ENCODE results near the gene ETV6. TPM values are rescaled to one million over a fixed set of nuclear protein-coding genes. Genes with fewer than 3 reads are reported as not detected.

Gene ETV6
- total RNA-seq, 2 donors from 2014 or later, result 41.4 to 58.4 TPM

DNA sequence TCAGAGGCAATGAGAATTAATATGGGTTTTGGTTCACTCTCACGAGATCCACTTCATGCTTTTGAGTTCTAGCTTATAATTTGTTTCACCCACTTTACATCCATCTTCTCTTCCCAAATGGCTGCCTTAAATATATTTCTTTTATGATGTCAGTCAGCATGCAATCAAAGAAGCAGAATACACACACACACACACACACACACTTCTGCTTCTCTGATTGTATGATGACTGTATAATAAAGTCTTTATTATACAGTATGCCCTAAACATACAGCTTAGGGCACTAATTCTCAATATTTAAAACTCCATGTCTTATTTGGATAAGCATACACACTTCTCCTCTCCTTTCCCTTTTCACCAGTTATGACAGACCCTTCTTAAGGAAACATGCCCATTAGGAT, 6.7 kb upstream of the ETV6 start:
- Histone ChIP-seq H3K4me3 (no peak overlapping the region), H3K4me1 (ENCODE audit: control insufficient read depth in 1 of 2, low read depth in 2 of 2) (no peaks in the 10 kb centered on the region), H3K27me3 (replicated peaks; ENCODE audit: insufficient read depth) (no peaks in the 10 kb centered on the region), H3K36me3 (no peaks in the 10 kb centered on the region), H3K9me3 (no peaks in the 10 kb centered on the region), H3K27ac (no peak overlapping the region)
- TF ChIP-seq, protein P1, sequence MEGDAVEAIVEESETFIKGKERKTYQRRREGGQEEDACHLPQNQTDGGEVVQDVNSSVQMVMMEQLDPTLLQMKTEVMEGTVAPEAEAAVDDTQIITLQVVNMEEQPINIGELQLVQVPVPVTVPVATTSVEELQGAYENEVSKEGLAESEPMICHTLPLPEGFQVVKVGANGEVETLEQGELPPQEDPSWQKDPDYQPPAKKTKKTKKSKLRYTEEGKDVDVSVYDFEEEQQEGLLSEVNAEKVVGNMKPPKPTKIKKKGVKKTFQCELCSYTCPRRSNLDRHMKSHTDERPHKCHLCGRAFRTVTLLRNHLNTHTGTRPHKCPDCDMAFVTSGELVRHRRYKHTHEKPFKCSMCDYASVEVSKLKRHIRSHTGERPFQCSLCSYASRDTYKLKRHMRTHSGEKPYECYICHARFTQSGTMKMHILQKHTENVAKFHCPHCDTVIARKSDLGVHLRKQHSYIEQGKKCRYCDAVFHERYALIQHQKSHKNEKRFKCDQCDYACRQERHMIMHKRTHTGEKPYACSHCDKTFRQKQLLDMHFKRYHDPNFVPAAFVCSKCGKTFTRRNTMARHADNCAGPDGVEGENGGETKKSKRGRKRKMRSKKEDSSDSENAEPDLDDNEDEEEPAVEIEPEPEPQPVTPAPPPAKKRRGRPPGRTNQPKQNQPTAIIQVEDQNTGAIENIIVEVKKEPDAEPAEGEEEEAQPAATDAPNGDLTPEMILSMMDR (IDR thresholded peaks at IDR 0.05), result no peak
- ATAC-seq (ENCODE audit: insufficient number of reproducible peaks, low FRiP score, low read depth), result no peak
- DNase-seq (ENCODE audit: low spot score), result no peak

DNA sequence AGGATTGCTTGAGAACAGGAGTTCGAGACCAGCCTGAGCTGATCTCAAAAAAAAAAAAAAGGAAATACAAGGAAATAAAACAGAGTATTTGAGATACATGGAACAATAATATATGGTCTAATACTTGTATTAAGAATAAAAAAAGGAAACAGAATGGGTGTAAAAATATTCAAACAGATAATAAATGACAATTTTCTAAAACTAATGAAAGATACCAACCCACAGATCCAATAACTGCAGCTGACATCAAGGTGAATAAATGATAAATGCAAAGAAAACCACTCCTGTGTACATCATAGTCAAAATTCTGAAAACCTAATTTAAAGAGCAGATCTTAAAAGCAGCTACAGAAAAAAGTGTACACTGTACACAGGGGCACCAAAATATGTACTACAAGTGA, 4.1 kb upstream of the ETV6 start:
- no peak for DNase-seq (ENCODE audit: low spot score)
- H3K4me3 ChIP-seq, result no peak overlapping the region
- no peaks in the 10 kb centered on the region for H3K9me3 ChIP-seq
- no peaks in the 10 kb centered on the region for H3K27me3 ChIP-seq (replicated peaks; ENCODE audit: insufficient read depth)
- ATAC-seq (ENCODE audit: insufficient number of reproducible peaks, low FRiP score, low read depth), result no peak
- TF ChIP-seq, protein P1 (IDR thresholded peaks at IDR 0.05), result no peak
- H3K27ac ChIP-seq, result no peak overlapping the region
- no peaks in the 10 kb centered on the region for H3K36me3 ChIP-seq
- no peaks in the 10 kb centered on the region for H3K4me1 ChIP-seq (ENCODE audit: control insufficient read depth in 1 of 2, low read depth in 2 of 2)

DNA sequence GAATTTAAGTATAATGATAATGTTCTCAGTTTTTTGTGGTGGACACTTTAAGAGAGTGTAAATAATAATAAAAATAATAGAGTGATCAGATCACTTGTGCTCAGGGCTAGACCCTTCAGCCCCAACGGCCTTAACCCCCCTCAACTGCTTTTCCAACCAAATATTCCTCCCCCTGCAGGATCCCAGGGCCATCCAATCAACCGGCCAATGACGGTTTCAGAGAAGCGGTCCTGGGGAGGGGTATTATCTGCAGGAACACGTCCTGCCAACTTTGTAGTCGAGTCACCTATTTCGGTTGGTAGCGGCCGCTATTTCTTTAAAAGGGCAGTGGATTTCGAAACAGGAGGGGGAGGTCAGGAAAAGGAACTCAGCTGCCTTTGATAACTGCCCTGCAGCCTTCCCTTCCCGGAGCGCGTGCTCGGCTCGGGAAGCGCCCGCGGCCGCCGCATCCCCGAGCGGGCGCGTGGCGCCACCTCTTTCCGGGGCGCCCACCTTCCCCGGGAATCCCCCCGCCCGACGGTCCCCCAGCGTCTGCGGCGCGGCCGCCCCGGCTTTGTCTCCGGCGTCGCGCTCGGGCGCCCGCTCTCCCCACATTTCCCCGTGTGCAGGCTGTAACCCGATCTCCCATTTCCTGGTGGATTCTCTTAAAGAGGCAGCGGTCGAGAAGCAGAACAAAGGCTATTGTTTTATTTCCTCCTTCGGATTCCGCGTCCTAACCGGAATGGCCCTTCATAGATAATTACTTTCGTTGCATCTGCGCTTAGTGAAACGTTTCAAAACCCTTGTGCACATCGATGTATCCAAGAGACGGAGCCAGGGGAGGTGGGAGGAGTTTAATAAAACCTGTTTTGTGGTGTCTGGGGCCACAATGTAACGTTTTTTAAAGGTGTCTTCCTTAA, 711 bp upstream of the ETV6 start:
- Histone ChIP-seq H3K27me3 (replicated peaks; ENCODE audit: insufficient read depth) (no peaks in the 10 kb centered on the region), H3K9me3 (no peaks in the 10 kb centered on the region), H3K27ac (peak overlapping the region; percentile 93 to 98), H3K36me3 (no peaks in the 10 kb centered on the region), H3K4me1 (ENCODE audit: control insufficient read depth in 1 of 2, low read depth in 2 of 2) (peaks cover 6 to 14% of the 10 kb centered on the region in 2 donors), H3K4me3 (peak overlapping the region; percentile 97)
- TF ChIP-seq, protein P1 (IDR thresholded peaks at IDR 0.05), result no peak
- DNase-seq (ENCODE audit: low spot score) (peak; percentile 25), ATAC-seq (ENCODE audit: insufficient number of reproducible peaks, low FRiP score, low read depth) (peak; percentile 33)

DNA sequence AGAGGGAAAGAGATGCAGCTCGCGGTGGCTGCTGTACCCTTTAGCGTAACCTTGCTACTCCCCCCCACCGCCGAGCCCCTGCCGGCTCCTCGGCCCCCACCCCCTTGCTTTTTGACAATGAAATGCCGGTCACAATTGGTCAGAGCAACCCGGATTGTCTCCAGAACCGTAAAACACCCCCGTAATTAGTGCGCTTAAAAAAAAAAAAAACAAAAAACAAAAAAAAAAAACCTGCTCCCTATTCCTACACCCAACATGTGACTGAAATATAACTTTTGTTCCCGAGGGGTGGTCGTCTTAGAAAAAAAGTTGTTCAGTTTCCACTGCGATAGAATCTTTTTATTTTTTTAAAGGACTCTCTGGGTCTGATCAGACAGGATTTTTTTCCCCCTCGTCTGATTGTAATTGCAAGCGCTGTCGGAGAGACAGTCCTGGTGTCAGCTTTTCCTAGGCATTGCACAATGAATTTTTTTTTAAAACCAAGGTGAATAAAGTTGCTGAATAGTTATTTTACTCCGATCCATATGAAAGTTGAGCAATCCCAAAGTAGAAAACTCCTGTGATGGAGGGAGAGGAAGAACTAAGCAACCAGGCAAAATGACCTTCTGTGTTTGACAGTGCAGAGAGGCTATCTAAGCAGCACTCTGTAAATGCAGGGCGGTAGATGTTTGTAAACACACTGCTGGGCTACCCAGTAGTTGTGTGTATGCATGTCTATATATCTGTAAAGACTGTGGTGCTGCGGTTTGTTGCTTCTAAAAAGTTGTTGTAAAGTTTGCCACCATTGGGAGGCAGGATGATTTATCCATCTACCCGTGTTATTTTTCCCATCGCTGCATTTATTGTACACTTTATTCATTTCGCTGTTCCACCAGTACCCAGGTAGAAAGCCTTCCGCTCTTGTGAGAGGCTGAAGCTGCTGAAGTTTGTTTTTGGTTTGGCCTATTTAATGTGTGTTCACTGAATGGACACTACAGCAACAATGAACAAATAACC, 1.1 kb downstream of the ETV6 start:
- Histone ChIP-seq H3K9me3 (no peaks in the 10 kb centered on the region), H3K36me3 (no peaks in the 10 kb centered on the region), H3K4me3 (peak overlapping the region; percentile 97), H3K4me1 (ENCODE audit: control insufficient read depth in 1 of 2, low read depth in 2 of 2) (peaks cover 22 to 32% of the 10 kb centered on the region in 2 donors), H3K27ac (peak overlapping the region; percentile 93 to 94), H3K27me3 (replicated peaks; ENCODE audit: insufficient read depth) (no peaks in the 10 kb centered on the region)
- TF ChIP-seq, protein P1 (IDR thresholded peaks at IDR 0.05), result no peak
- DNase-seq (ENCODE audit: low spot score) (no peak), ATAC-seq (ENCODE audit: insufficient number of reproducible peaks, low FRiP score, low read depth) (no peak)

DNA sequence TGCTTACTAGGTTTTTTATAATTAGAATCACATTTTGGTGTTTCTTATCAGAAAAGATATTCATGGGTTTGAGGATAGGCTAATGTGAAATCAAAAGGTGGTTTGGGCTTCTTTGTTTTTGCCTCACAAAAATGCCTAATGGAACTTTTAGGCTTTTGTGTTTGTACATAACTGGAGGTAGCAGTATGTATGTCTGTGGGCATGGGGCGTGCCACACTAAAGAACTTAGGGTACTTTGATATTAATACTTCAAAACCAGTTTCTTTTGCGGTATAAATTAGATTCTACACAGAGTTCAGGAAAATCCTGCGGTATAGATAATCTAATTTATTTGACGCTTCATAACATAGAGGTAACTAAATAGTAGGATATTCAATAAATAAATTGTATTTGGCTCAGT, 1.9 kb downstream of the ETV6 start:
- H3K9me3 ChIP-seq, result no peaks in the 10 kb centered on the region
- peak overlapping the region; percentile 93 to 94 for H3K27ac ChIP-seq
- TF ChIP-seq, protein P1 (IDR thresholded peaks at IDR 0.05), result no peak
- peaks cover 22 to 40% of the 10 kb centered on the region in 2 donors for H3K4me1 ChIP-seq (ENCODE audit: control insufficient read depth in 1 of 2, low read depth in 2 of 2)
- ATAC-seq (ENCODE audit: insufficient number of reproducible peaks, low FRiP score, low read depth) (no peak), DNase-seq (ENCODE audit: low spot score) (no peak)
- peak overlapping the region; percentile 97 for H3K4me3 ChIP-seq
- no peaks in the 10 kb centered on the region for H3K36me3 ChIP-seq
- no peaks in the 10 kb centered on the region for H3K27me3 ChIP-seq (replicated peaks; ENCODE audit: insufficient read depth)
